ENCODE measurements around the gene DEF6.
"Not testable (repeated sequence)": the region's sequence is repeated elsewhere in the genome, so short reads cannot be mapped to it uniquely, and the experiment has no call there.

Gene DEF6

DNA sequence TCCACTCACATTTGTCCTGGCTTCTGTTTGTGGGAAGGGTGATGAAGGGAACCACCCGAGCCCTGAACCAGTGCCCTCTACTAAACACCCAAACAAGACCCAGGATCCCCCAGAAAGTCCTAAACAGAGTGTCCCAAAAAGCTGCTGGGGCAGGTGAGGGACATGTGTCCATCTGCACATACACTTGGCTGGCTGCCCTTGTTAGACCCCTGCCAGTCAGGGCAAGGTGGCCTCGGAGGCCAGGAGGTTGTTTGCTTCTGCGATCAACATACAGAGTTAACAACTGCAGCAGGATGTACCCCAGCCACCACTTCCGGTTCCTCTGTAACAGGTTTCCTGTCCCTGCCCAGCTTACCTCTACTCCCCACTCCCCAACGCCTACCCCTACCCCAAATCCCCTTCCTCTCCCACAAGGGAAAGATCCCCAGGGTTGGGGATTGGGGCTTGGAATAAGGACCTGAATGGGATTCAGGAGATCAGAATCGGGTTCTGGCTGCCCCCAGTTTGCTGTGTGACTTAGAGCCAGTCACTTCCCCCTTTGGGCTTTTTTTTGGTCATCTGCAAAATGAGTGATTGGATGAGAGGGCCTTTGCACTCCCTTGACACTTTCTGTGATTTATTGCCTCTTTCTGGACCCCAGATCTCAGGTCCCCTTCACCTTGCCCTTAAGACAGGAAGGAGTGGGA, 13.9 kb downstream of the DEF6 start:
- no peak for DNase-seq

DNA sequence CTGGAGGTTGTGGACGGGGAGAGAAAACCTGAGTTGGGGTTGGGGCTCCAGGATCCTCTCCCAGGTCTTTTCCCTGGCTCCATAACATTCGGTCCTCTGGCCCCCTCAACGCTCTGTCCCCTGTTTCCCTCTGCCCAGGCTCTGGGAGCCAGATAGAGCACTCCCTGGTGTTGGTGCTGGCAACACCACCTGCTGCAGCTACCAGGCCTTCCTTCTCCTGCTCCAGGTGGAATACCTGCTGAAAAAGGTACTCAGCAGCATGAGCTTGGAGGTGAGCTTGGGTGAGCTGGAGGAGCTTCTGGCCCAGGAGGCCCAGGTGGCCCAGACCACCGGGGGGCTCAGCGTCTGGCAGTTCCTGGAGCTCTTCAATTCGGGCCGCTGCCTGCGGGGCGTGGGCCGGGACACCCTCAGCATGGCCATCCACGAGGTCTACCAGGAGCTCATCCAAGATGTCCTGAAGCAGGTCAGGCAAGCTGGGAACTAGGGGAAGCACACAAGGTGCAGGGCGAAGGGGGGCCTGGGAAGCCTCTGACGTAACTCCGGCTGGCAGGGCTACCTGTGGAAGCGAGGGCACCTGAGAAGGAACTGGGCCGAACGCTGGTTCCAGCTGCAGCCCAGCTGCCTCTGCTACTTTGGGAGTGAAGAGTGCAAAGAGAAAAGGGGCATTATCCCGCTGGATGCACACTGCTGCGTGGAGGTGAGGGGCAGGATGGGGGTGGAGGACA, 14.6 kb downstream of the DEF6 start:
- no peak for DNase-seq

DNA sequence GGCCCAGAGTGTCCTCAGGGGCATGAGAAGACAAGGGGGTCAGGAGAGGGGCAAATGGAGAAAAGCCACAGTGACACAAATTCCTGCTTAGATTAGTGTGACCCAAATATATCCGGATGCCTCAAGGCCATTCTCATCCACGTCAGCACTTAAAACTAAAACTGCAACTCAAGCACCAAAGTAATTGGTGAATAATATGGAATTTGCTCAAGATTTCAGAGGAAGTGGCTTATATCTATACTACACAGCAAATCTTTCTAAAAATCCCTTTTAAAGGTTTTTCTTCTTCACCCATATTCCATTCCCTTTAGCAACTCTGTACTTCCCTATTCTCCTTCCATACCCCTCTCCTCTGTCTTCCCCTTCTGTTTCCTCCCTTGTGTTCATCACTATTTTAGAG, 15.2 kb downstream of the DEF6 start:
- no peak for DNase-seq

DNA sequence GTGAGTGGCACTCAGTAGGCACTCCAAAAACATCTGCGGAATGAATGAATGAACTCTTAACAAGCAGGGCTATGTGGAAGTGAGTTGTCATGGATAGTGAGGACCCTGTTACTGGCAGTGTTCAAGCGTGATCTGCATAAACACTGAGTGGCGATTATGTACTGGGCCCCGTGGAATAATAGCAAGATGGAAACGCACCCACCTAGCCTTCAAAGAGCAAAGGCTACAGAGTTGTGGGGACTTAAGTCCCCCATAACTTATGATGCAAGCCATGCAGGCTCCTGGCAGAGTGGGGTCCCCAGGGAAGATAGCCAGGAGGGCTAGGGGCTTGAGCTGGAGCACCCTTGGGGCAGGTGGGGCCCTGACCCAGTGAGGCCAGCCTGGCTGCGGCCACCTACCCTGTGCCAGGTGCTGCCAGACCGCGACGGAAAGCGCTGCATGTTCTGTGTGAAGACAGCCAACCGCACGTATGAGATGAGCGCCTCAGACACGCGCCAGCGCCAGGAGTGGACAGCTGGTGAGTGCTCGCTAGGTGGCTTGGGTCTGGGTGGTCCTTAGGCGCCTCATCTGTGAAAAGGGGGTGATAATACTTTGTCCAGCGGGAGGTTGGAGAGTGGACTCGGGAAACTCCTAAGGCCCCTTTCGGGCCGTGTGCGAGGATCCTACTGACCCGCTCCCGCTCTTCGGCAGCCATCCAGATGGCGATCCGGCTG, 20.0 kb downstream of the DEF6 start:
- DNase-seq: no peak

DNA sequence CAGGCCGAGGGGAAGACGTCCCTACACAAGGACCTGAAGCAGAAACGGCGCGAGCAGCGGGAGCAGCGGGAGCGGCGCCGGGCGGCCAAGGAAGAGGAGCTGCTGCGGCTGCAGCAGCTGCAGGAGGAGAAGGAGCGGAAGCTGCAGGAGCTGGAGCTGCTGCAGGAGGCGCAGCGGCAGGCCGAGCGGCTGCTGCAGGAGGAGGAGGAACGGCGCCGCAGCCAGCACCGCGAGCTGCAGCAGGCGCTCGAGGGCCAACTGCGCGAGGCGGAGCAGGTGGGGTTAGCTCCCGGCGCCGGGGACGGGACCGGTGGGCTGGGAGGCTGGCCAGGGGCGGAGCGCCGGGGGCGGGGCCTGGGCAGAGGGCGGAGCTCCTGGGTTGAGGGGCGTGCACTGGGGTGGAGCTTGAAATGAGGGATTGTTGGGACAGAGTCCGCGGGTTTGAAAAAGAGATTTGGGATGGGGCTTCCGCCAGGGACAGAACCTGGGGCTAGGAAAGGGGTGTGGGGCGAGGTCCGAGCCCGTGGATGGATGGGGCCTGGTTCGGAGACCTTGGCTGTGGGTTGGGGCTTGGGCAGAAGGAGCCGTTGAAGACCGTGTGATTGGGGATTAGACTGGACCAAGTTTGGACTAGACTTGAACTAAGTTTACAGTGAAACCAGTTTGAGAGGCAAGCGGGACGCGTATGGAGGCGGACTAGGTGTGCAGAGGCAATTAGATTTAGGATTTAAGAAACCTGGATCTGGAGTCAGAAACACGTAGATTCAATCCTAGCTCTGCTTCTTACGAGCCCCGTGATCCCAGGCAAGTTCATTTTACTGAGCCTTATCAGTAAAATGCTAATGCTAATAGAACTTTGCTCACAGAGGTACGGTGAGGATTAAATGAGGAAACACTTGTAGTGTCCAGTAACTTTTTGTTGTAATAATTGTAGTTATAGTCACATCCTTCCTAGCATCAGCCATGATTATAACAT, 20.9 kb downstream of the DEF6 start:
- peak; percentile 77 for DNase-seq

DNA sequence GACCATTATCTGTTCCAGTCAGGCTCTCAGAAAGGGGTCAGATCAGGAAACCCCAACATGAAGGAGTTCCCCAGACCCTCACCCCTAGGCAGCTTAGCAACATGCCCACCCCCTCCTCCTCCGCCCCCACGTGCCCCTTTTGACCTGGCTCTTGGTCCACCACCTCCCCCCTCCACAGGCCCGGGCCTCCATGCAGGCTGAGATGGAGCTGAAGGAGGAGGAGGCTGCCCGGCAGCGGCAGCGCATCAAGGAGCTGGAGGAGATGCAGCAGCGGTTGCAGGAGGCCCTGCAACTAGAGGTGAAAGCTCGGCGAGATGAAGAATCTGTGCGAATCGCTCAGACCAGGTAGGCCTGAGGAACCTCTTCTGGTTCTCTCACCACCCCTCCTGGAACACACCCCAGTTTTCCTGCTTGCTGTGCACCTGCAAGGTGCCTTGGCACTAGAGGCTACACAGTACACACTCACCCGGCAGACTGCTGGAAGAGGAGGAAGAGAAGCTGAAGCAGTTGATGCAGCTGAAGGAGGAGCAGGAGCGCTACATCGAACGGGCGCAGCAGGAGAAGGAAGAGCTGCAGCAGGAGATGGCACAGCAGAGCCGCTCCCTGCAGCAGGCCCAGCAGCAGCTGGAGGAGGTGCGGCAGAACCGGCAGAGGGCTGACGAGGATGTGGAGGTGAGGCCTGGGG, 21.9 kb downstream of the DEF6 start:
- no peak for DNase-seq

DNA sequence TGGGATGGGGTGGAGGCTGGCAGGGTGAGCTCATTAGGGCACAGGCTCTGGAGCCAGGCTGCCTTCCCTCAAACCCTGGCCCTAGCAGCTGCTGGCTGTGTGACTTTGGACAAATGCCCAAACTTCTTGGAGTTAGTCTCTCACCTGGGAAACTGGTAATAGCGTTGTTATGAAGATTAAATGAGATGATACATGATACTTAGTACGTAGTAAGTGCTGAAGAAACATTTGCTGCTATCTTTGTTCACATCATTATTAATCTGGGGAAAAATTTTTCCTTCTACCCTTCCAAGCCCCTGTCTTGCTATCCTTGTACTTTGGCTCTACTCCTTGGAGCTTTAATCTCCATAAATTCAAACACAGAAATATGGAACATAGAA, 22.4 kb downstream of the DEF6 start:
- no peak for DNase-seq

DNA sequence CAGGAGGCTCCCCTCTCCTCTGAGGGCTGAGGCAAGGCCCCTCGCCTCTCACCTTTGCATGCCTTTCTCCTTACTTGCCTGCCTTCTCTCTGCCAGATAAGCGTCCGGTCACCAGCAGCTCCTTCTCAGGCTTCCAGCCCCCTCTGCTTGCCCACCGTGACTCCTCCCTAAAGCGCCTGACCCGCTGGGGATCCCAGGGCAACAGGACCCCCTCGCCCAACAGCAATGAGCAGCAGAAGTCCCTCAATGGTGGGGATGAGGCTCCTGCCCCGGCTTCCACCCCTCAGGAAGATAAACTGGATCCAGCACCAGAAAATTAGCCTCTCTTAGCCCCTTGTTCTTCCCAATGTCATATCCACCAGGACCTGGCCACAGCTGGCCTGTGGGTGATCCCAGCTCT, 23.5 kb downstream of the DEF6 start:
- no peak for DNase-seq

DNA sequence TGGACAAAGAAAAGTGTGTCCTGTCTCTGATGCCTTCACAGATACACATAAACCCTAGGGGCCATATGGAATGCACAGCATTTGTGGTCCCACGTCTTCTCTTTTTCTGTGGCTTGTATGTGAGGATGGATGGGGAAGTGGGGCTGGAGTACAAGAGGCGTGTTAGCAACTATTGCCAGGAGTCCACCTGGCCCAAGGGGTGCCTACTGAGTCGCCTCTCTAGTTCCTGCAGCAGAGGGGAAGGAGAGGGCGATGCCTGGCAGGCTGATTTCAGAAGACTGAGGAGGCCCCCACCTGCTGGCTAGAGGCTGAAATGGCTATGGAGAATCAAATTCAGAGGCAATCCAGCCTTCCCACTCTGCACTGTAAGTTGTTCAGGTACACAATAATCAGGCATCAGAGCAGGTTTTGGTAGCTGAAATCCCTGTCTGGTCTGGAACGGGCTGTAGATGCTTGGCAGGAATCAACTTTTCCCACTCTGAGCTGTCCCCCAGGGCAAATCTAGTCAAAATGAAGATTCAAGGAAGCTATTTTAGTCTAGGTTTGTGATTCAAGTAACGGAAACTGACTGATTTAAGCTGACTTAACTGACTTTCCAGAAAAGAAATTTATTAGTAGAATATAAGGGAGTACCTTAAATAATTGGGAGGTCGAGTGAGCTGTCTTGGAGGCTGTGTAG, 29.9 kb downstream of the DEF6 start:
- no peak for DNase-seq

DNA sequence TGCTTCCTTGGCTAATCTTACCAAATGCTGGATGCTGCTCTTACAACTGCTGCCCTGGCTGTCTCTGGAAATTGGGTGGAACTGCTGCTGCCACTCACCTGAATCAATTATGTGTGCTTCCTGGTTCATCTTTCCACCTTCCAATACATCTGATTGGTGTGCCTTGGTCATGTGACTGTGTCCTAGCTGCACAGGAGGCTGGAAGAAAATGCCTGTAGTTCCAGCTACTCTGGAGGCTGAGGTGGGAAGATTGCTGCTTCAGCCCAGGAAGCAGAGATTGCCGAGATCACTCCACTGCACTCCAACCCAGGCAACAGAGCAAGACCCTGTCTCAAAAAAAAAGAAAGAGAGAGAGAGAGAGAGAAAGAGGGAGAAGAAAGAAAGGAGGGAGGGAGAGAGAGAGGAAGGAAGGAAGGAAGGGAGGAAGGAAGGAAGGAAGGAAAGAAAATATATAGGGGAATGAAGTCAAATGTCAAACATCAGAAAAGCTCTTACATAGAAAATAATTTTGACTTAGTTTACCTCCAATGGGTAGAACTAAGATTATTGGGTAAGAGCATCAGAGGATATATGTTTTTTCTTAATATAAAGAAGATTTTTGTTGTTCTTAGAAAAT, 30.6 kb downstream of the DEF6 start:
- DNase-seq: no peak

DNA sequence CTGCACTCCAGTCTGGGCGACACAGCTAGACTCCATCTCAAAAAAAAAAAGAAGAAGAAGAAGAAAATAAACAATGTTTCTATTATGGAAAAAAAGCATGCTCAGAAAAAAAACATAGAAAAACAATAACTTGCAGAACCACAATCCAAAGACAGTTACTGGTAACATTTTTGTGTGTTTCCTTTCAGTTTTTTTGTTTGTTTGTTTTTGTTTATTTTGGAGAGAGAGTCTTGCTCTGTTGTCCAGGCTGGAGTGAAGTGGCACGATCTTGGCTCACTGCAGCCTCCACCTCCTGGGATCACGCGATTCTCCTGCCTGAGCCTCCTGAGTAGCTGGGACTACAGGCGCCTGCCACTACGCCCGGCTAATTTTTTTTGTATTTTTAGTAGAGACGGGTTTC, 31.3 kb downstream of the DEF6 start:
- DNase-seq: not testable (repeated sequence)

DNA sequence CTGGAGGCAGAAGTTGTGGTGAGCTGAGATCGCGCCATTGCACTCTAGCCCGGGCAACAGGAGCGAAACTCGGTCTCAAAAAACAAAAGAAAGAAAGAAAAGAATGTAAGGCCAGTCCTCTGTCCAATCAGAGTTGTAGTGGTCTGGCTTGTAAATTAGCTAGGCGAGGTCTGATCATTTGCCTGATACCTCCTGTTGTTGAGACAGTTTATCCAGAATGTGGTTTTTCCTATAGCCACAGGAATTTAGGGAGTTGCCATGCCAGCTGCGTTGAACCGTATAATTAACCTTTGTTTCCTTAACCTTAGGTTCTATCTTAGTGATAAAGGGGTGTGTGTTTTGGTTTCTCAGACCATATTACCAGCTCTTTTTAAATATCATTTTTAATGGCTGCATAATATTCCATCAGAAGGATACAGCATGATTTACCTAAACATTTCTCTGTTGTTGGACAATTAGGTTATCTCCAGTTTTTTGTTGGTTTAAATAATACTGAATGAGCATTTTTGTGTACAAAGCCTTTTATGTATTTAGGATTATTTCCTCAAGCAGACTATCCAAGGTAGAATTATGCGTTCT, 33.0 kb downstream of the DEF6 start:
- no peak for DNase-seq

DNA sequence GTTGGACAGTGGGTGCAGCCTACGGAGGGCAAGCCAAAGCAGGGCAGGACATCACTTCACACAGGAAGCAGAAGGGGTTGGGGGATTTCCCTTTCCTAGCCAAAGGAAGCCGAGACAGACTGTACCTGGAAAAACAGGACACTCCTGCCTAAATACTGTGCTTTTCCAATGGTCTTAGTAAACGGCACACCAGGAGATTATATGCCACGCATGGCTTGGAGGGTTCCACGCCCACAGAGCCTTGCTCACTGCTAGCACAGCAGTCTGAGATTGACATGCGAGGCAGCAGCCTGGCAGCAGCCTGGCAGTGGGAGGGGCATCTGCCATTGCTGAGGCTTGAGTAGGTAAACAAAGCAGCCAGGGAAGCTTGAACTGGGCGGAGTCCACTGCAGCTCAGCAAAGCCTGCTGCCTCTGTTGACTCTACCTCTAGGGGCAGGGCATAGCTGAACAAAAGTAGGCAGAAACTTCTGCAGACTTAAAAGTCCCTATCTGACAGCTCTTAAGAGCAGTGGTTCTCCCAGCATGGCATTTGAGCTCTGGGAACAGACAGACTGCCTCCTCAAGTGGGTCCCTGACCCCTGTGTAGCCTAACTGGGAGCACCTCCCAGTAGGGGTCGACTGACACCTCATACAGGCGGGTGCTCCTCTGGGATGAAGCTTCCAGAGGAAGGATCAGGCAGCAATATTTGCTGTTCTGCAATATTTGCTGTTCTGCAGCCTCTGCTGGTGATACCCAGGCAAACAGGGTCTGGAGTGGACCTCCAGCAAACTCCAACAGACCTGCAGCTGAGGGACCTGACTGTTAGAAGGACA, 34.7 kb downstream of the DEF6 start:
- peak; percentile 54 for DNase-seq

DNA sequence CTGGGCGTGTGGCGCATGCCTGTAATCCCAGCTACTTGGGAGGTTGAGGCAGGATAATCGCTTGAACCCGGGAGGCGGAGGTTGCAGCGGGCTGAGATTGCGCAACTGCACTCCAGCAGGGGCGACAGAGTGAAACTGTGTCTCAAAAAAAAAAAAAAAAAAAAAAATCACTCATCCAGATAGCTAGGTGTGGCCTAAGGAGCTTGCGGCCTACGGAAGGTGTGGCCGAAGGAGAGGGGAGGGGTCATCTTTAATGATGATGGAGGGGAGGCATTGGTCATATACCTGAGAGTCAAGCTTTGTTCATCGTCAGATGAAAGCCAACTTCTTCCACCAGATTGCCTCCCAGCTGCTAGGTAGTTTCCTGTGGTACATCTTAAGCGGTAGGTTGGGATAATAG, 43.9 kb downstream of the DEF6 start:
- DNase-seq: no peak

DNA sequence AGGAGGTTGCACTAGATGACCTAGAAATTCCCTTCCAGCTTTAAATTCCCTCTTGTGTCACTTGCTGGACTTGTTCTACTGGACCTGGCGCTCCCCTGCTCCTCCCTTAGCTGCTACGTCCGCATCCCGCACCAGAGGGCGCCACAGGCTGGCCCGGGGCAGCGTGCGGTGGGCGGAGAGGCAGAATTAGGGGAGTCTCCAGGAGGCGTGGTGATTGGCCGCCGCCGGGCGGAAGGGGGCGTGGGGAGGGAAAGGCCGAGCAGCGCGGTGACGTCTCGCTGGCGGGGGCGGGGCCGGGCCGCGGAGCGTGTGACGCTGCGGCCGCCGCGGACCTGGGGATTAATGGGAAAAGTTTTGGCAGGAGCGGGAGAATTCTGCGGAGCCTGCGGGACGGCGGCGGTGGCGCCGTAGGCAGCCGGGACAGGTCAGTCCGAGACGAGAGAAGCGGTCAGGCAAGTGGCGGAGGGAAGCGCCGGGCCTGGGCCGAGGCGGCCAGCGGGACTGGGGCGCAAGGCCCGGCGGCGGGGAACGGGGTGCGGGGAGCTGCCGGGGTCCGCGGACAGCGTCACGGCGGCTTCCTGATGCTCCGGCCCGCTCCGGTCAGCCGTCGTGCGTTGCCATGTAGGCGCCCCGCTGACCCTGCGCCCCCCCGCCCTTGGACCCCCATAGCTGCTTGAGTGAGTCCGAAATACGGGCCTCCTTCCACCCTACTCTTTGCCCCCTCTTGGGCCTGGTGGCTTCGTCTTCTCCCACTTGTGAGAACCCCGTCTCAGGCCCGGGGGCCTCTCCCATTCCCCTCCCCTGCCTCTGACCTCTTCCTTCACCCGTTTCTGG, 44.9 kb downstream of the DEF6 start, which contains the start of gene PPARD:
Gene PPARD, plus strand, starts transcription at position 301 of the 834 bp plus-strand sequence. CDS start 68,530 bp downstream, outside the sequence.
- DNase-seq: peak; percentile 92

DNA sequence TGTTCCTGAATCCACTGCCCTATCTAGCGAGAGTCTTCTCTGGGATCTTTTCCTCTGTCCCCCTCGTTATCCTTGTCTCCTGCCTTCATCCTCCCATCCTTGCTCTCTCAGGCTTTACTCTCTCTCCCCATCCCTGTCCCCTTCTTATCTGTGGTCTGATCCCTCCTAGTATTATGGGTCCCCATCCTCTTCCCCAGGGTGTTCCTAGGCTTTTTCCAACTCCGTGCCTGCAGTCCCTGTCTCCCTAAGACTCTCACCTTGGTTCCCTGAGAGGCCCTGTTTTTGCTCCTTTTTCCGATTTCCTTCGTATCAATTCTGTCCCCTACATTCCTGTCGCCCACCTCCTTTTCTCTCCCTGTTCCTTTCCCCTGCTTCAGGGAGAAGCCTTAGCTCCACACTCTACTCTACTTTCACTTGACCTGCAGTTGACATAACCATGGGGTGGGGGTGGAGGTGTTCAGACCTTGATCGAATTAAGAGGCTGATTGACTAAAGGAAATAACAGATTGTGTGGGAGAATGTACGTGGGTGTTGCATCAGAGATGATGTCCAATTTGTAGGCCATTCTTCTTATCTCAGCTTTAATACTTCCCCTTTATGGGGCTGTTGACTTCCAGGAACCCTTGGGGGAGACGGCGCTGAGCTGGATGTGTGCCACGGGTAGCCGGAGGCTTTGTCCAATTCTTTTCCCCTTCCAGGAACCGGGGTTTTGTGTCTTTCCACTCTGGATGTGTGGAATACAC, 45.6 kb downstream of the DEF6 start:
- DNase-seq: no peak

DNA sequence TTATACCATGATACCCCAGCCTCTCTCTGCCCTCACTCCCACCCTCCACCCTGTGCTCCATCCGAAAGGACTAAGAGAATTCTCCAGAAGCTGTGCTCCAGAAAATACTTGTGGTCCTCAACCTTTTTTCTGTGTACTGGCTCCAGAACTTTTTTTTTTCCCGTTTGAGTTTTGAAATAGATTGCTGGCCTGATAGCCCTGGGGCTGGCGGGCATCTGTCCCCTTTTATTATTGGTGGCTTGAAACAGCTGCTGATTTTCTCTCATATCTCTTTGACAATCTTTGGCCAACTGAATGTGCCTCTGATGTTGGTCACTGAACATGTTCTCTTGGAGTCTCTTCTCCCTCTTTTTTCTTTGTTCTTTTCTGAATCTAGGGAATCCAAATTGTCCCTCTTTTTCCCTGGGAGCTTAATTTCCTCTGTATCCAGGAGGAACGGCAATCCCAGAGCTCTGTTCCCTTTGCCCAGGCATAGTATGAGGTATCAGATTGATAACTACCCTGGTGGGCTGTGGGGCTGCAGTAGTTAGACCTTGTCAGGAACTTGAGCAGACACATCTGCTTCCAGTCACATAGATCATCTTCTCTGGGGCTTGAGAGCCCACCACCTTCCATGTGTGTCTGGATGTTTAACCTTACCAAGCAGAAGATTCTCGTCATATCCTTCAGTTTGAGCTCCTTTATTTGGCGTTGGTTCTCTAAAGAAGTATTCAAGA, 46.4 kb downstream of the DEF6 start:
- DNase-seq: no peak

All from NCI-H774 (cell line).